Measurements from ENCODE around the gene OBSCN.

OBSCN gene

GRCh38 chr1:228362141-228362883 lies 154.5 kb downstream of the OBSCN start:
- no peak for DNase-seq

GRCh38 chr1:228362884-228363450 lies 155.1 kb downstream of the OBSCN start:
- DNase-seq = no peak

GRCh38 chr1:228363686-228364067 lies 155.8 kb downstream of the OBSCN start:
- no peak for DNase-seq

- DNase-seq = no peak
These were observed 156.3 kb downstream of the OBSCN start for GRCh38 chr1:228364068-228364705.

GRCh38 chr1:228364706-228365213 lies 156.9 kb downstream of the OBSCN start:
- DNase-seq = no peak

GRCh38 chr1:228365271-228366061 lies 157.6 kb downstream of the OBSCN start:
- no peak for DNase-seq

GRCh38 chr1:228366062-228366865 lies 158.4 kb downstream of the OBSCN start:
- no peak for DNase-seq

- no peak for DNase-seq
These were observed 159.3 kb downstream of the OBSCN start for GRCh38 chr1:228366866-228367741.

- DNase-seq = no peak
These were observed 160.3 kb downstream of the OBSCN start for GRCh38 chr1:228367798-228368791.

- no peak for DNase-seq
These were observed 161.2 kb downstream of the OBSCN start for GRCh38 chr1:228368801-228369607.

GRCh38 chr1:228369608-228370438 lies 162.0 kb downstream of the OBSCN start:
- no peak for DNase-seq

GRCh38 chr1:228370439-228370940 lies 162.6 kb downstream of the OBSCN start:
- DNase-seq = no peak

GRCh38 chr1:228370941-228371740 lies 163.3 kb downstream of the OBSCN start:
- no peak for DNase-seq

- no peak for DNase-seq
These were observed 163.9 kb downstream of the OBSCN start for GRCh38 chr1:228371741-228372182.

- DNase-seq = no peak
These were observed 164.5 kb downstream of the OBSCN start for GRCh38 chr1:228372183-228373003.
